ENCODE measurements around the gene HTR3D. TPM values are rescaled to one million over a fixed set of nuclear protein-coding genes. Genes with fewer than 3 reads are reported as not detected.

Gene HTR3D
- polyA plus RNA-seq, 2 donors = not detected

- H3K9me3 ChIP-seq (ENCODE audit: control insufficient read depth in 2 of 2, insufficient read depth in 1 of 2, low read depth in 1 of 2, low read length in 1 of 2) = peaks cover 0 to 3% of the 10 kb centered on the region in 2 donors
- no peaks in the 10 kb centered on the region for H3K36me3 ChIP-seq (ENCODE audit: control insufficient read depth in 2 of 2, insufficient read depth in 2 of 2, low read length in 1 of 2)
- WGBS, 2 donors = 86 to 87% methylated on average over 16 of the region's 16 CpGs
- H3K4me3 ChIP-seq (ENCODE audit: low read depth in 1 of 2, low read length in 2 of 2) = no peak overlapping the region
- no peaks in the 10 kb centered on the region for H3K4me1 ChIP-seq (ENCODE audit: control insufficient read depth in 2 of 2, insufficient read depth in 2 of 2, low read length in 1 of 2)
- H3K27ac ChIP-seq (ENCODE audit: low read depth in 2 of 2, low read length in 1 of 2) = no peak overlapping the region
- no peaks in the 10 kb centered on the region for H3K27me3 ChIP-seq (ENCODE audit: control insufficient read depth in 1 of 2, insufficient read depth in 2 of 2, low read length in 2 of 2)
Measured at GRCh38 chr3:184081116-184081830, 49.7 kb downstream of the HTR3D start.

- no peak overlapping the region for H3K4me3 ChIP-seq (ENCODE audit: low read depth in 1 of 2, low read length in 2 of 2)
- peaks cover 0 to 3% of the 10 kb centered on the region in 2 donors for H3K9me3 ChIP-seq (ENCODE audit: control insufficient read depth in 2 of 2, insufficient read depth in 1 of 2, low read depth in 1 of 2, low read length in 1 of 2)
- no peaks in the 10 kb centered on the region for H3K36me3 ChIP-seq (ENCODE audit: control insufficient read depth in 2 of 2, insufficient read depth in 2 of 2, low read length in 1 of 2)
- H3K27me3 ChIP-seq (ENCODE audit: control insufficient read depth in 1 of 2, insufficient read depth in 2 of 2, low read length in 2 of 2) = no peaks in the 10 kb centered on the region
- no peak overlapping the region for H3K27ac ChIP-seq (ENCODE audit: low read depth in 2 of 2, low read length in 1 of 2)
- WGBS, 2 donors = 90 to 91% methylated on average over 10 of the region's 10 CpGs
- H3K4me1 ChIP-seq (ENCODE audit: control insufficient read depth in 2 of 2, insufficient read depth in 2 of 2, low read length in 1 of 2) = no peaks in the 10 kb centered on the region
Measured at GRCh38 chr3:184082034-184082433, 50.5 kb downstream of the HTR3D start.

GRCh38 chr3:184082465-184082864, 50.9 kb downstream of the HTR3D start:
- Histone ChIP-seq H3K4me1 (ENCODE audit: control insufficient read depth in 2 of 2, insufficient read depth in 2 of 2, low read length in 1 of 2) (no peaks in the 10 kb centered on the region), H3K9me3 (ENCODE audit: control insufficient read depth in 2 of 2, insufficient read depth in 1 of 2, low read depth in 1 of 2, low read length in 1 of 2) (peaks cover 0 to 3% of the 10 kb centered on the region in 2 donors), H3K36me3 (ENCODE audit: control insufficient read depth in 2 of 2, insufficient read depth in 2 of 2, low read length in 1 of 2) (no peaks in the 10 kb centered on the region), H3K27ac (ENCODE audit: low read depth in 2 of 2, low read length in 1 of 2) (no peak overlapping the region), H3K4me3 (ENCODE audit: low read depth in 1 of 2, low read length in 2 of 2) (no peak overlapping the region), H3K27me3 (ENCODE audit: control insufficient read depth in 1 of 2, insufficient read depth in 2 of 2, low read length in 2 of 2) (no peaks in the 10 kb centered on the region)
- WGBS, 2 donors = 61 to 71% methylated on average over 2 of the region's 2 CpGs

DNA sequence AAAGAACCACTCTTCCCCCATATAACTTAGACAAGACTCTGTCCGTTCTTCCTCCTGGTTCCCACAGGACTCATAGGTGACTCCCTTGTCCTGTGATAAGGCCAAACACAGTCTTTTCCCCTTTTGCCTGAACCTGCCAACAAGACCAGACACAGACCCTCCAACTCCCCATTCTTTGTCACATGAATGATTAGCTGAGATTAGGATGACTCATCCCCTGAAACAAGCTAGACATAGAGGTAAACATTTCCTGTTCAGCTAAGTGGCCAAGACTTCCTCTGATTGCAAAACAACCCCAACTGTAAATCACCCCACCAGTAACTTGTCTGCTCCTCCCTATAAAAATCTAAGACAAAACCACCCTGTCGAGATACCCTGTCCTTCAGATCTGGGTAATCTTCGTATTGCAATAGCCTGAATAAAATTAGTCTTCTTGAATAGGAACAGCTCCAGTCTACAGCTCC, 53.9 kb downstream of the HTR3D start:
- 39 to 51% methylated on average over 3 of the region's 3 CpGs for WGBS, 2 donors
- H3K4me3 ChIP-seq (ENCODE audit: low read depth in 1 of 2, low read length in 2 of 2) = no peak overlapping the region
- H3K9me3 ChIP-seq (ENCODE audit: control insufficient read depth in 2 of 2, insufficient read depth in 1 of 2, low read depth in 1 of 2, low read length in 1 of 2) = peaks cover 0 to 3% of the 10 kb centered on the region in 2 donors
- H3K36me3 ChIP-seq (ENCODE audit: control insufficient read depth in 2 of 2, insufficient read depth in 2 of 2, low read length in 1 of 2) = no peaks in the 10 kb centered on the region
- no peaks in the 10 kb centered on the region for H3K27me3 ChIP-seq (ENCODE audit: control insufficient read depth in 1 of 2, insufficient read depth in 2 of 2, low read length in 2 of 2)
- H3K4me1 ChIP-seq (ENCODE audit: control insufficient read depth in 2 of 2, insufficient read depth in 2 of 2, low read length in 1 of 2) = no peaks in the 10 kb centered on the region
- H3K27ac ChIP-seq (ENCODE audit: low read depth in 2 of 2, low read length in 1 of 2) = no peak overlapping the region

Other genes starting within 250 kb of the HTR3D start
- 1 to 10 TPM; 1.2 to 1.4 TPM for gene MAP6D1, start 206.2 kb upstream of the HTR3D start, polyA plus RNA-seq
- gene PARL, start 146.9 kb upstream of the HTR3D start, polyA plus RNA-seq = 10 to 100 TPM; 45.8 to 59.6 TPM
- gene ABCC5, start 13.9 kb upstream of the HTR3D start, polyA plus RNA-seq = 10 to 100 TPM; 19.2 to 56.0 TPM
- not detected for gene HTR3C, start 21.3 kb downstream of the HTR3D start, polyA plus RNA-seq
- gene HTR3E, start 65.3 kb downstream of the HTR3D start, polyA plus RNA-seq = not detected
- 10 to 100 TPM; 31.0 to 37.7 TPM for gene EIF2B5, start 103.6 kb downstream of the HTR3D start, polyA plus RNA-seq
- 10 to 100 TPM; 27.2 to 31.6 TPM for gene DVL3, start 123.6 kb downstream of the HTR3D start, polyA plus RNA-seq
- gene AP2M1, start 143.1 kb downstream of the HTR3D start, polyA plus RNA-seq = 100 to 1,000 TPM in 1 of 2 donors, 10 to 100 TPM in 1; 94.2 to 210 TPM
- gene ABCF3, start 154.5 kb downstream of the HTR3D start, polyA plus RNA-seq = 10 to 100 TPM; 42.3 to 42.4 TPM
- under 1 TPM; 0.02 to 0.04 TPM for gene VWA5B2, start 197.8 kb downstream of the HTR3D start, polyA plus RNA-seq
- 10 to 100 TPM; 16.4 to 31.0 TPM for gene ALG3, start 217.2 kb downstream of the HTR3D start, polyA plus RNA-seq
- gene EEF1AKMT4, start 217.9 kb downstream of the HTR3D start, polyA plus RNA-seq = 1 to 10 TPM; 3.5 to 8.6 TPM
- gene CAMK2N2, start 229.8 kb downstream of the HTR3D start, polyA plus RNA-seq = under 1 TPM; 0.06 to 0.12 TPM
- gene ECE2, start 244.3 kb downstream of the HTR3D start, polyA plus RNA-seq = not detected